ENCODE data around the gene TNNT1.
A peak's percentile ranks its signal among the peaks of the same experiment; 100 is the strongest.

Gene TNNT1

GRCh38 chr19:55106591-55106990 is 42.4 kb downstream of the TNNT1 start:
- no peak overlapping the region for H3K4me3 ChIP-seq (ENCODE audit: low read length in 2 of 2)
- peaks cover 22% of the 10 kb centered on the region for H3K4me1 ChIP-seq (ENCODE audit: control insufficient read depth, insufficient read depth, low read length)
- H3K9me3 ChIP-seq (ENCODE audit: control insufficient read depth in 2 of 2, low read length in 2 of 2) = peaks cover 0 to 3% of the 10 kb centered on the region in 2 donors
- H3K36me3 ChIP-seq (ENCODE audit: control insufficient read depth in 2 of 2, insufficient read depth in 2 of 2, low read length in 2 of 2) = peaks cover 23 to 44% of the 10 kb centered on the region in 2 donors
- H3K27ac ChIP-seq (ENCODE audit: low read length) = no peak overlapping the region
- H3K9ac ChIP-seq (ENCODE audit: low read length in 2 of 2) = no peak overlapping the region
- no peaks in the 10 kb centered on the region for H3K27me3 ChIP-seq (ENCODE audit: control insufficient read depth in 1 of 2, insufficient read depth in 2 of 2, low read length in 2 of 2)

GRCh38 chr19:55105237-55105636 is 43.8 kb downstream of the TNNT1 start:
- Histone ChIP-seq H3K36me3 (ENCODE audit: control insufficient read depth in 2 of 2, insufficient read depth in 2 of 2, low read length in 2 of 2) (peaks cover 33 to 50% of the 10 kb centered on the region in 2 donors), H3K9ac (ENCODE audit: low read length in 2 of 2) (no peak overlapping the region), H3K27me3 (ENCODE audit: control insufficient read depth in 1 of 2, insufficient read depth in 2 of 2, low read length in 2 of 2) (no peaks in the 10 kb centered on the region), H3K27ac (ENCODE audit: low read length) (no peak overlapping the region), H3K9me3 (ENCODE audit: control insufficient read depth in 2 of 2, low read length in 2 of 2) (peaks cover 0 to 3% of the 10 kb centered on the region in 2 donors), H3K4me3 (ENCODE audit: low read length in 2 of 2) (no peak overlapping the region), H3K4me1 (ENCODE audit: control insufficient read depth, insufficient read depth, low read length) (peaks cover 12% of the 10 kb centered on the region)

- Histone ChIP-seq H3K27me3 (ENCODE audit: control insufficient read depth in 1 of 2, insufficient read depth in 2 of 2, low read length in 2 of 2) (no peaks in the 10 kb centered on the region), H3K27ac (ENCODE audit: low read length) (no peak overlapping the region), H3K9me3 (ENCODE audit: control insufficient read depth in 2 of 2, low read length in 2 of 2) (peaks cover 0 to 3% of the 10 kb centered on the region in 2 donors), H3K36me3 (ENCODE audit: control insufficient read depth in 2 of 2, insufficient read depth in 2 of 2, low read length in 2 of 2) (peaks cover 38 to 51% of the 10 kb centered on the region in 2 donors), H3K9ac (ENCODE audit: low read length in 2 of 2) (no peak overlapping the region), H3K4me3 (ENCODE audit: low read length in 2 of 2) (no peak overlapping the region), H3K4me1 (ENCODE audit: control insufficient read depth, insufficient read depth, low read length) (peaks cover 13% of the 10 kb centered on the region)
Measured at GRCh38 chr19:55103190-55103589, 45.8 kb downstream of the TNNT1 start.

- no peak overlapping the region for H3K9ac ChIP-seq (ENCODE audit: low read length in 2 of 2)
Measured at GRCh38 chr19:55101261-55101660, 47.7 kb downstream of the TNNT1 start.

GRCh38 chr19:55099557-55100506 is 49.2 kb downstream of the TNNT1 start:
- Histone ChIP-seq H3K36me3 (ENCODE audit: control insufficient read depth in 2 of 2, insufficient read depth in 2 of 2, low read length in 2 of 2) (peaks cover 43 to 48% of the 10 kb centered on the region in 2 donors), H3K27me3 (ENCODE audit: control insufficient read depth in 1 of 2, insufficient read depth in 2 of 2, low read length in 2 of 2) (no peaks in the 10 kb centered on the region), H3K4me1 (ENCODE audit: control insufficient read depth, insufficient read depth, low read length) (peaks cover 14% of the 10 kb centered on the region), H3K9ac (ENCODE audit: low read length in 2 of 2) (no peak overlapping the region), H3K9me3 (ENCODE audit: control insufficient read depth in 2 of 2, low read length in 2 of 2) (peaks cover 0 to 3% of the 10 kb centered on the region in 2 donors), H3K27ac (ENCODE audit: low read length) (no peak overlapping the region), H3K4me3 (ENCODE audit: low read length in 2 of 2) (no peak overlapping the region)

More at GRCh38 chr19:55101261-55101660, 47.7 kb downstream of the TNNT1 start:
- Histone ChIP-seq H3K4me1 (ENCODE audit: control insufficient read depth, insufficient read depth, low read length) (peaks cover 14% of the 10 kb centered on the region), H3K27me3 (ENCODE audit: control insufficient read depth in 1 of 2, insufficient read depth in 2 of 2, low read length in 2 of 2) (no peaks in the 10 kb centered on the region), H3K27ac (ENCODE audit: low read length) (no peak overlapping the region), H3K9me3 (ENCODE audit: control insufficient read depth in 2 of 2, low read length in 2 of 2) (peaks cover 0 to 3% of the 10 kb centered on the region in 2 donors), H3K36me3 (ENCODE audit: control insufficient read depth in 2 of 2, insufficient read depth in 2 of 2, low read length in 2 of 2) (peaks cover 41 to 52% of the 10 kb centered on the region in 2 donors), H3K4me3 (ENCODE audit: low read length in 2 of 2) (no peak overlapping the region)

- H3K36me3 ChIP-seq (ENCODE audit: control insufficient read depth in 2 of 2, insufficient read depth in 2 of 2, low read length in 2 of 2) = peaks cover 50 to 56% of the 10 kb centered on the region in 2 donors
- H3K4me3 ChIP-seq (ENCODE audit: low read length in 2 of 2) = no peak overlapping the region
- H3K27me3 ChIP-seq (ENCODE audit: control insufficient read depth in 1 of 2, insufficient read depth in 2 of 2, low read length in 2 of 2) = no peaks in the 10 kb centered on the region
- peaks cover 17% of the 10 kb centered on the region for H3K4me1 ChIP-seq (ENCODE audit: control insufficient read depth, insufficient read depth, low read length)
- no peak overlapping the region for H3K27ac ChIP-seq (ENCODE audit: low read length)
- peaks cover 0 to 3% of the 10 kb centered on the region in 2 donors for H3K9me3 ChIP-seq (ENCODE audit: control insufficient read depth in 2 of 2, low read length in 2 of 2)
- H3K9ac ChIP-seq (ENCODE audit: low read length in 2 of 2) = no peak overlapping the region
Measured at GRCh38 chr19:55098716-55099556, 50.1 kb downstream of the TNNT1 start.

GRCh38 chr19:55097864-55098715 is 50.9 kb downstream of the TNNT1 start:
- H3K27ac ChIP-seq (ENCODE audit: low read length) = peak overlapping the region; percentile 2
- peaks cover 46 to 51% of the 10 kb centered on the region in 2 donors for H3K36me3 ChIP-seq (ENCODE audit: control insufficient read depth in 2 of 2, insufficient read depth in 2 of 2, low read length in 2 of 2)
- H3K4me1 ChIP-seq (ENCODE audit: control insufficient read depth, insufficient read depth, low read length) = peaks cover 17% of the 10 kb centered on the region
- H3K4me3 ChIP-seq (ENCODE audit: low read length in 2 of 2) = no peak overlapping the region
- no peaks in the 10 kb centered on the region for H3K27me3 ChIP-seq (ENCODE audit: control insufficient read depth in 1 of 2, insufficient read depth in 2 of 2, low read length in 2 of 2)
- H3K9ac ChIP-seq (ENCODE audit: low read length in 2 of 2) = no peak overlapping the region
- no peaks in the 10 kb centered on the region for H3K9me3 ChIP-seq (ENCODE audit: control insufficient read depth in 2 of 2, low read length in 2 of 2)

- Histone ChIP-seq H3K9me3 (ENCODE audit: control insufficient read depth in 2 of 2, low read length in 2 of 2) (no peaks in the 10 kb centered on the region), H3K4me3 (ENCODE audit: low read length in 2 of 2) (no peak overlapping the region), H3K27ac (ENCODE audit: low read length) (peak overlapping the region; percentile 31), H3K36me3 (ENCODE audit: control insufficient read depth in 2 of 2, insufficient read depth in 2 of 2, low read length in 2 of 2) (peaks cover 41% of the 10 kb centered on the region in 2 donors), H3K27me3 (ENCODE audit: control insufficient read depth in 1 of 2, insufficient read depth in 2 of 2, low read length in 2 of 2) (no peaks in the 10 kb centered on the region), H3K9ac (ENCODE audit: low read length in 2 of 2) (no peak overlapping the region), H3K4me1 (ENCODE audit: control insufficient read depth, insufficient read depth, low read length) (peaks cover 17% of the 10 kb centered on the region)
Measured at GRCh38 chr19:55096061-55096701, 52.8 kb downstream of the TNNT1 start.

GRCh38 chr19:55095260-55096060 is 53.5 kb downstream of the TNNT1 start:
- peaks cover 42 to 45% of the 10 kb centered on the region in 2 donors for H3K36me3 ChIP-seq (ENCODE audit: control insufficient read depth in 2 of 2, insufficient read depth in 2 of 2, low read length in 2 of 2)
- no peaks in the 10 kb centered on the region for H3K27me3 ChIP-seq (ENCODE audit: control insufficient read depth in 1 of 2, insufficient read depth in 2 of 2, low read length in 2 of 2)
- peak overlapping the region; percentile 31 for H3K27ac ChIP-seq (ENCODE audit: low read length)
- no peak overlapping the region for H3K4me3 ChIP-seq (ENCODE audit: low read length in 2 of 2)
- H3K4me1 ChIP-seq (ENCODE audit: control insufficient read depth, insufficient read depth, low read length) = peaks cover 17% of the 10 kb centered on the region
- H3K9ac ChIP-seq (ENCODE audit: low read length in 2 of 2) = no peak overlapping the region
- no peaks in the 10 kb centered on the region for H3K9me3 ChIP-seq (ENCODE audit: control insufficient read depth in 2 of 2, low read length in 2 of 2)

All from stomach smooth muscle (tissue), 2 donors.